C4-2B (cell line): ENCODE results near the gene CACUL1.
"Not testable (repeated sequence)": the region's sequence is repeated elsewhere in the genome, so short reads cannot be mapped to it uniquely, and the experiment has no call there.

Experiments
- H3K27ac ChIP-seq: fragments of 450-650 bp; 2 replicates; pipeline ENCODE4 v1.5.1; 2017
- ZFX ChIP-seq: fragments of 450-650 bp; IDR thresholded peaks from 2 replicates; pipeline ENCODE4 v1.6.1; 2017
- TF ChIP-seq, protein P1 (sequence below): fragments of 450-650 bp; conservative IDR thresholded peaks from 2 replicates; pipeline ENCODE4 v1.5.1; 2017; ENCODE audit warnings: mild to moderate bottlenecking

Gene CACUL1

DNA sequence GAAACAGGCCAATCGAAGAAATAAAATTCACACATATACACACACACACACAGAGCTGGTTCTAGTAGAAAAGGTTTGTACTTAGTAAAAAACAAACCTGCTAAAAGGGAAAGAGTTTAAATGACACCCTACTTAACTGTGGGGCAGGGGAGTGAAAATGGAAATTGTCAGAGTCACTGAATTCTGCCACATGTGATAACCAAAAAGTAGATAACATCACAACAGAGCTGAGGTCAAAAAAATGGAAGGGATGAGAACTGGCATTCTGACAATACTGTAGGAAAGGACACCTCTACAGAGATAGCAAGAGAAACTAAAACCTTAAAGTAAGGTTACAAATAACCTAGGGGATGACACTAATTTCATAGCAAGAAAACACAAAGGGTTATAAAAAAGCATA lies 74.6 kb downstream of the CACUL1 start:
- no peak overlapping the region for H3K27ac ChIP-seq
- no peak for TF ChIP-seq ZFX
- TF ChIP-seq, protein P1, sequence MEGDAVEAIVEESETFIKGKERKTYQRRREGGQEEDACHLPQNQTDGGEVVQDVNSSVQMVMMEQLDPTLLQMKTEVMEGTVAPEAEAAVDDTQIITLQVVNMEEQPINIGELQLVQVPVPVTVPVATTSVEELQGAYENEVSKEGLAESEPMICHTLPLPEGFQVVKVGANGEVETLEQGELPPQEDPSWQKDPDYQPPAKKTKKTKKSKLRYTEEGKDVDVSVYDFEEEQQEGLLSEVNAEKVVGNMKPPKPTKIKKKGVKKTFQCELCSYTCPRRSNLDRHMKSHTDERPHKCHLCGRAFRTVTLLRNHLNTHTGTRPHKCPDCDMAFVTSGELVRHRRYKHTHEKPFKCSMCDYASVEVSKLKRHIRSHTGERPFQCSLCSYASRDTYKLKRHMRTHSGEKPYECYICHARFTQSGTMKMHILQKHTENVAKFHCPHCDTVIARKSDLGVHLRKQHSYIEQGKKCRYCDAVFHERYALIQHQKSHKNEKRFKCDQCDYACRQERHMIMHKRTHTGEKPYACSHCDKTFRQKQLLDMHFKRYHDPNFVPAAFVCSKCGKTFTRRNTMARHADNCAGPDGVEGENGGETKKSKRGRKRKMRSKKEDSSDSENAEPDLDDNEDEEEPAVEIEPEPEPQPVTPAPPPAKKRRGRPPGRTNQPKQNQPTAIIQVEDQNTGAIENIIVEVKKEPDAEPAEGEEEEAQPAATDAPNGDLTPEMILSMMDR = no peak

DNA sequence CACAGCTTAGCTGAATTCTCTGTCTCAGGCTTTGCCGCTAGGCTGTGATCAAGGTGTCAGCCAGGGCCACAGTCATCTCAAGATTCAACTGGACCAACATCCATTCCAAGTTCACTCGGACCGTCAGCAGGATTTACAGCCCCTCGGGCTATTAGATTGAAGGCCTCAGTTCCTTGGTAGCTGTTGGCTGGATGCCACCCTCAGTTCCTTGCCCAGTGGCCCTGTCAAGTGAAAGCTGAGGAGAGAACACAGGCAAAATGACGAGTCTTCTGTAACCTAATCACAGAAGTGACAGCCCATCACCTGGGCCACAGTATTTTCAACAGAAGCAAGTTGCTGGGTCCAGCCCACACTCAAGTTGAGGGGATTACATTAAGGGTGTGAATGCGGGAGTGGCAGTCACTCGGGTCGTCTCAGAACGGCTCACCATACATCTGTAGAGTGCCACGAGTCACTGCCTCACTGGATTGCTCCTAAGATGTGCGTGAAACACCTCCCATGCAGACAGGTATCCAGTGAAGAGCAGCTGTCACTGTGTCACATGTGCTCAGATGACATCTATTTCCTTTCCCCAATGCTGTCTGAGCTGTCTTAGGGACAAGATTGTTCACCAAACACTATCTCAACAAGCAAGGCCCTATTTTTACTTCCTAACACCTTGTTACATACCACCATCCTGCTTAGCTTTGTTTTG lies 80.4 kb downstream of the CACUL1 start:
- no peak overlapping the region for H3K27ac ChIP-seq
- no peak for TF ChIP-seq ZFX
- TF ChIP-seq, protein P1 = no peak

DNA sequence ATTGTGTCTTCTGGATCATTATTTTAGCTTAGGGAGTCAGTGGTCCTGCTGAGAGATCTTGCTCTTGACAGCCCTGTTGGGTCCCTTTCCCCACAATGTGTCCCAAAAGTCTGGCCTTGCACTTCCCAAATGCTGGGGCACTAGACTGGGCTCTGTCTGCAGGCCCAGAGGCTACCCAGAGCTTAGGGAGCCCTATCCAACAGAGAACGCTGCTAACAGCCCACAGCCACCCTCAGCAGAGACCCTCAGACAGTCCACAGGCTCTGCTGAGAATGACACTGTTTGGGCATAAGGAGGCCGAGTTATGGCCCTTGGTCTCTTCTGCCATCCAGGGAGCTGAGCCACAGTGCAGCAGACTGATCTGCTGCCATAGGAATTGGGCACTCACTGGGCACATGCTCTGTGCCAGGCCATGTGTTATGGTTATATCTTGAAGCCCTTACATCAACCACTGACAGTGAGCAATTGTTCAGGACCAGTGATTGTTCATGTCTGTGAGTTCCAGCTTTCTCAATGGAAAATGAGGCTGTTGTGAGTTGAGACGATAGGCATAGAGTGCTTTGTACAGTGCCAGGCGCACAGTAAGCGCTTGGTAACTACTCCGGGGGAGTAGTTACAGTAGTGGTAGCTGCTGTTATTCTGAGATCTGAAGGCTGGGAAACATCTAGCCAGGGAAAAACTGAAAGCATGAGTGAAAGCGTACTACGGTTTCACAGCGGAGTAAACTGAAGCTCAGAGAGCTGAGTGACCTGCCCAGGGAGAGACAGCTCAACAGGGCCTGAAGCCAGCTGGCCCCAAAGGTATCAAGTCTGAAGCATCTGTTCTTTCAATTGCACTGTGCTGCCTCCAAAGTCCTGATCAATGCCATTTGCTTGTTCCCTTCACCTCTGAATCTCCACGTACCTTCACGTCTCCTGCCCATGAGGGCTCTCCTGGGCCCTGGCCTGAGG lies 81.7 kb downstream of the CACUL1 start:
- TF ChIP-seq, protein P1 = no peak
- TF ChIP-seq ZFX = no peak
- no peak overlapping the region for H3K27ac ChIP-seq

DNA sequence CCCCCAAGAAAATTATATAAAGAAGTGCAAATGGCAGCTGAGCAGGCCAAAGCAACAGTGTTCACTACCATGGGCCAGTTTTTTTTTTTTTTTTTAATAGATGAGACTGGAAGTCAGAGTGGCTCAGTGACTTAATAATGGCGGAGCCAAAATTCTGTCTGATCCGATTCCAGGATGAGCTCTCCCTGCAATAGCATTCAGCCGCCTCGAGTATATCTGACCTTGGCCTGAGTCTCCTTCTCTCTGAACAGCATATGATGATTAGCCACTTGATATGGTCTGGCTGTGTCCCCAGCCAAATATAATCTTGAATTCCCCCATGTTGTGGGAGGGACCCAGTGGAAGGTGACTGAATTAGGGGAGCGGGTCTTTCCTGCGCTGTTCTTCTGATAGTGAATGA lies 82.6 kb downstream of the CACUL1 start:
- TF ChIP-seq, protein P1 = no peak
- no peak for TF ChIP-seq ZFX
- H3K27ac ChIP-seq = no peak overlapping the region

DNA sequence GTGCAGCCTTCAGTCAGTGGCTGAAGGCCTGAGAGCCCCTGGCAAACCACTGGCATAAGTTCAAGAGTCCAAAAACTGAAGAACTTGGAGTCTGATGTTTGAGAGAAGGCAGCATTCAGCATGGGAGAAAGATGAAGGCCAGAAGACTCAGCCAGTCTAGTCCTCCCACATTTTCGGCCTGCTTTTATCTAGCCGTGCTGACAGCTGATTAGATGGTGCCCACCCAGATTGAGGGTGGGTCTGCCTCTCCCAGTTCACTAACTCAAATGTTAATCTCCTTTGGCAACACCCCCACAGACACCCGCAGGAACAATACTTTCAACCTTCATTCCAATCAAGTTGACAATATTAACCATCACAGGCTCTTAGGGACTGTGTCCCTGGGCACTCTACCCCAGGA lies 83.5 kb downstream of the CACUL1 start:
- H3K27ac ChIP-seq = not testable (repeated sequence)

DNA sequence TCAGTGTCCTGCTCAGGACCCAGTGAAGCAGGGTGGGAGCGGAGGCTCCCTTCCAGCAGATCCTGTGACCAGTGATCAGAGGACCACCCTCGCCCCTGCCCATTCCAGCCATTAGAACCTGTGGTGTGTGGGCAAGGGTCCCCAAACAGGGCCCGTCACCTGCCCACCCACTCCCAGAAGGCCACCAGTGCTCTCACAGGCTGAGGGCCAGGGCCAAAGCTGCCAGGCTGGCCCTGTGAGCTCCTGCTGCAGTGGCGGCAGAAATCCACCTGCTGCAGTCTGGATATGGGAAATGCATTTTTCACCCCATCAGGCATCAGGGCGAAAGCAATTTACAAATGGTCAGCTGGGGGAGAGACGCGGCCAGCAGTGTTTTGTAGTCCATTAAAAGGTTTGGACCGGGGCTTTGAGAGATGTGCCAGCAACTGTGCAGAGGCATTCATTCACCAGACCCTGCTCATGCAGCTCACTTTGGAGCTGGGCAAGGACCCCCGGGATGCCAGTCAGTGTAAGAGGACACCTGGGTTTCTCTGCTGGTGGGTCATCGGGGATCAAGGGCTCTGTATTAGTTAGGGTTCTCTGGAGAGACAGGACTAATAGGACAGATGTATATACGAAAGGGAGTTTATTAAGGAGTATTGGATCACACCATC lies 84.2 kb downstream of the CACUL1 start:
- no peak for TF ChIP-seq ZFX
- TF ChIP-seq, protein P1 = no peak
- no peak overlapping the region for H3K27ac ChIP-seq

DNA sequence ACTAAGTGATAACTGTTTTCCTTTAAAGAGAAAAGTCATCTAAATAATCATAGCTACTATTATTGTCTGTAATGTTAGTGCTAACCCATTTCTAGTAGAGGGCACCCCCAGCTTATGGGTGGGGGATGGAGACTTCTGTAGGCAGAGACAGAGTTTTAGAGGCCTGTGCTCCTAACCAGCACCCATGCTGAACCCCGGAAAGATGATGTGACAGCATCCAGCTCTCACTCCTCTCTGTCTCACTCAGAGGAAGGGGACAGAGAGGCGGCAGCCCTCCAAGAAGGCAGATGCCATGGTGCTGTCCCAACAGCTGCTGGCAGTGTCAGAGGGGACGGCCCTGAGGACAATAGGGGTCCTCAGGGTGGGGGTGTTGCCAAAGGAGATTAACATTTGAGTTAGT lies 84.9 kb downstream of the CACUL1 start:
- TF ChIP-seq, protein P1 = no peak
- no peak for TF ChIP-seq ZFX
- no peak overlapping the region for H3K27ac ChIP-seq
